DOHH2 (cell line): ENCODE measurements around the gene GALNT2.

ENCODE experiments used
- H3F3A ChIP-seq: fragments of 200-600 bp; sonication (generic), shearing (Covaris generic); 2 replicates; pipeline ENCODE4 v1.6.0; 2016; ENCODE audit warnings: antibody characterized with exemption, mild to moderate bottlenecking; ENCODE audit not compliant: control insufficient read depth, insufficient read depth
- H3K27ac ChIP-seq: fragments of 200-600 bp; sonication (generic); 2 replicates; pipeline ENCODE4 v1.5.1; 2014; ENCODE audit warnings: low read depth, mild to moderate bottlenecking, low read length, moderate library complexity
- H3K27me3 ChIP-seq: fragments of 200-600 bp; sonication (generic); 2 replicates; pipeline ENCODE4 v1.6.1; 2014; ENCODE audit warnings: mild to moderate bottlenecking, low read length, mixed read lengths; ENCODE audit not compliant: control insufficient read depth
- H3K36me3 ChIP-seq: fragments of 200-600 bp; sonication (generic); 2 replicates; pipeline ENCODE4 v1.6.1; 2014; ENCODE audit warnings: mild to moderate bottlenecking, low read length, moderate library complexity, mixed read lengths; ENCODE audit not compliant: control insufficient read depth
- H3K4me1 ChIP-seq: fragments of 200-600 bp; sonication (generic); 2 replicates; pipeline ENCODE4 v1.6.1; 2014; ENCODE audit warnings: mild to moderate bottlenecking, low read length, mixed read lengths; ENCODE audit not compliant: control insufficient read depth
- H3K4me2 ChIP-seq: fragments of 200-600 bp; sonication (generic); 2 replicates; pipeline ENCODE4 v1.6.0; 2014; ENCODE audit warnings: mild to moderate bottlenecking, low read length, moderate library complexity
- H3K4me3 ChIP-seq: fragments of 200-600 bp; sonication (generic); 2 replicates; pipeline ENCODE4 v1.5.1; 2014; ENCODE audit warnings: mild to moderate bottlenecking, low read length, mixed read lengths
- H3K79me2 ChIP-seq: fragments of 200-600 bp; sonication (generic); 2 replicates; pipeline ENCODE4 v1.6.1; 2014; ENCODE audit warnings: mild to moderate bottlenecking, low read length, mixed read lengths; ENCODE audit not compliant: control insufficient read depth
- H3K9me2 ChIP-seq: fragments of 200-600 bp; sonication (generic); replicated peaks from 2 replicates; pipeline ENCODE4 v1.6.1; 2014; ENCODE audit warnings: mild to moderate bottlenecking, low read length, mixed read lengths; ENCODE audit not compliant: control insufficient read depth
- H3K9me3 ChIP-seq: fragments of 200-600 bp; sonication (generic); 2 replicates; pipeline ENCODE4 v1.6.1; 2014; ENCODE audit warnings: antibody characterized with exemption, low read length, mixed read lengths; ENCODE audit not compliant: control insufficient read depth, insufficient read depth
- H4K20me1 ChIP-seq: fragments of 200-600 bp; sonication (generic); 2 replicates; pipeline ENCODE4 v1.6.0; 2014; ENCODE audit warnings: low read depth, mild to moderate bottlenecking, antibody characterized with exemption, low read length, moderate library complexity; ENCODE audit not compliant: control insufficient read depth, insufficient read depth
- EZH2phosphoT487 ChIP-seq: fragments of 200-600 bp; sonication (generic); IDR thresholded peaks from 2 replicates; pipeline ENCODE4 v1.6.1; 2017; ENCODE audit warnings: borderline replicate concordance, mild to moderate bottlenecking, antibody characterized with exemption, low read length, moderate library complexity, mixed read lengths
- TF ChIP-seq, protein P1 (sequence below): fragments of 200-600 bp; sonication (generic); IDR thresholded peaks from one replicate; pipeline ENCODE4 v1.5.1; 2014; ENCODE audit warnings: antibody characterized with exemption, mild to moderate bottlenecking, low read depth, low read length; ENCODE audit not compliant: poor library complexity, severe bottlenecking

GALNT2 gene

GRCh38 chr1:230073371-230074035, 6.5 kb downstream of the GALNT2 start:
- peaks cover 14% of the 10 kb centered on the region for H3K4me1 ChIP-seq
- no peak overlapping the region for H3K4me2 ChIP-seq
- no peaks in the 10 kb centered on the region for H3K9me2 ChIP-seq

GRCh38 chr1:230074270-230074669, 7.2 kb downstream of the GALNT2 start:
- H3K36me3 ChIP-seq, result peaks cover 8% of the 10 kb centered on the region; the same call in 1 of the 2 replicates
- H4K20me1 ChIP-seq, result peaks cover 26% of the 10 kb centered on the region
- no peak overlapping the region for H3K27ac ChIP-seq

More at GRCh38 chr1:230073371-230074035, 6.5 kb downstream of the GALNT2 start:
- no peaks in the 10 kb centered on the region for H3K27me3 ChIP-seq
- H3K79me2 ChIP-seq, result peaks cover 98% of the 10 kb centered on the region
- no peak overlapping the region for H3K4me3 ChIP-seq
- no peak overlapping the region for H3K27ac ChIP-seq
- H3F3A ChIP-seq, result no peaks in the 10 kb centered on the region
- peaks cover 8% of the 10 kb centered on the region; the same call in 1 of the 2 replicates for H3K36me3 ChIP-seq
- TF ChIP-seq, protein P1, sequence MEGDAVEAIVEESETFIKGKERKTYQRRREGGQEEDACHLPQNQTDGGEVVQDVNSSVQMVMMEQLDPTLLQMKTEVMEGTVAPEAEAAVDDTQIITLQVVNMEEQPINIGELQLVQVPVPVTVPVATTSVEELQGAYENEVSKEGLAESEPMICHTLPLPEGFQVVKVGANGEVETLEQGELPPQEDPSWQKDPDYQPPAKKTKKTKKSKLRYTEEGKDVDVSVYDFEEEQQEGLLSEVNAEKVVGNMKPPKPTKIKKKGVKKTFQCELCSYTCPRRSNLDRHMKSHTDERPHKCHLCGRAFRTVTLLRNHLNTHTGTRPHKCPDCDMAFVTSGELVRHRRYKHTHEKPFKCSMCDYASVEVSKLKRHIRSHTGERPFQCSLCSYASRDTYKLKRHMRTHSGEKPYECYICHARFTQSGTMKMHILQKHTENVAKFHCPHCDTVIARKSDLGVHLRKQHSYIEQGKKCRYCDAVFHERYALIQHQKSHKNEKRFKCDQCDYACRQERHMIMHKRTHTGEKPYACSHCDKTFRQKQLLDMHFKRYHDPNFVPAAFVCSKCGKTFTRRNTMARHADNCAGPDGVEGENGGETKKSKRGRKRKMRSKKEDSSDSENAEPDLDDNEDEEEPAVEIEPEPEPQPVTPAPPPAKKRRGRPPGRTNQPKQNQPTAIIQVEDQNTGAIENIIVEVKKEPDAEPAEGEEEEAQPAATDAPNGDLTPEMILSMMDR, result no peak
- no peak for TF ChIP-seq EZH2phosphoT487
- H4K20me1 ChIP-seq, result peaks cover 30% of the 10 kb centered on the region
- H3K9me3 ChIP-seq, result no peaks in the 10 kb centered on the region

GRCh38 chr1:230074762-230075161, 7.7 kb downstream of the GALNT2 start:
- no peak overlapping the region for H3K4me2 ChIP-seq
- no peaks in the 10 kb centered on the region for H3K9me3 ChIP-seq
- peaks cover 8% of the 10 kb centered on the region; the same call in 1 of the 2 replicates for H3K36me3 ChIP-seq
- H3K27me3 ChIP-seq, result no peaks in the 10 kb centered on the region
- H3K27ac ChIP-seq, result no peak overlapping the region
- peaks cover 26% of the 10 kb centered on the region for H4K20me1 ChIP-seq
- peaks cover 96% of the 10 kb centered on the region for H3K79me2 ChIP-seq
- TF ChIP-seq, protein P1, result no peak
- TF ChIP-seq EZH2phosphoT487, result no peak
- H3K4me3 ChIP-seq, result no peak overlapping the region
- H3K4me1 ChIP-seq, result peaks cover 1% of the 10 kb centered on the region
- H3K9me2 ChIP-seq, result no peaks in the 10 kb centered on the region
- no peaks in the 10 kb centered on the region for H3F3A ChIP-seq

More at GRCh38 chr1:230074270-230074669, 7.2 kb downstream of the GALNT2 start:
- Histone ChIP-seq H3K4me1 (peaks cover 6% of the 10 kb centered on the region), H3K79me2 (peaks cover 96% of the 10 kb centered on the region), H3K4me3 (no peak overlapping the region), H3K4me2 (no peak overlapping the region), H3K9me2 (no peaks in the 10 kb centered on the region), H3K9me3 (no peaks in the 10 kb centered on the region), H3K27me3 (no peaks in the 10 kb centered on the region), H3F3A (no peaks in the 10 kb centered on the region)
- no peak for TF ChIP-seq EZH2phosphoT487
- TF ChIP-seq, protein P1, result no peak
